UCSD-AML1 (cell line): Measurements from ENCODE around the gene IMMT.

Experiments used
- DNase-seq: peaks from one replicate; lab custom pipeline; 2025; ENCODE audit not compliant: unreplicated experiment; lab: John Stamatoyannopoulos, UW

Gene IMMT

DNA sequence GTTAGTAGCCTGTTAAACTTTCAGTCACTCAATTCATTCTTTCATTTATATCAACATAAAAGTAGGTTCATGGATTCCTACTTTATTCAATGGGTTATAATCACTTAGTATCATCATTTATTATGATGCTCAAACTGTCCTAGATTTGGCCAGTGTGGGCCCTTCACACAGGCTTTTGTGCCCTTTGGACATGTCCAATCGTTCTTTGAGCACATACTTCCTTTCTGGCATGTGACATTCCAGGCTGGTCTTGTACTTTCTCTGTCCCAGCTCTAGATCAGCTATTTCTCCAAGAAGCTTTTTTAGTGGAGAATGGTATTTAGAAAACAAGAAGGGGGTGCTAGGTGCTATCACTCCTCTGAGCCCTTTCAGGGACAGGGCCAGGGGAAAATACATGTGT, 101.0 kb downstream of the IMMT start:
- no peak for DNase-seq
